Type B pancreatic cell (in vitro differentiated cells): Measurements from ENCODE around the gene SYT7. TPM values are rescaled to one million over a fixed set of nuclear protein-coding genes. Genes with fewer than 3 reads are reported as not detected.
"Not testable (repeated sequence)": the region's sequence is repeated elsewhere in the genome, so short reads cannot be mapped to it uniquely, and the experiment has no call there.

Source experiments
- DNase-seq: peaks from one replicate; pipeline ENCODE4 v3.0.0; 2021; ENCODE audit warnings: mixed read lengths; ENCODE audit not compliant: unreplicated experiment; ENCODE audit errors: extremely low spot score
- H3K27ac Mint-ChIP-seq: 2 replicates; pipeline ENCODE4 v1.8.0; 2021; ENCODE audit warnings: mild to moderate bottlenecking, mixed read lengths
- H3K27me3 Mint-ChIP-seq: 2 replicates; pipeline ENCODE4 v1.8.0; 2021; ENCODE audit warnings: mixed read lengths
- H3K36me3 Mint-ChIP-seq: 2 replicates; pipeline ENCODE4 v1.8.0; 2021; ENCODE audit warnings: mixed read lengths
- H3K4me1 Mint-ChIP-seq: one replicate; pipeline ENCODE4 v1.8.0; 2021; ENCODE audit warnings: mixed read lengths; ENCODE audit not compliant: unreplicated experiment
- H3K4me3 Mint-ChIP-seq: 2 replicates; pipeline ENCODE4 v1.8.0; 2021; ENCODE audit warnings: mild to moderate bottlenecking, mixed read lengths
- H3K9me3 Mint-ChIP-seq: 2 replicates; pipeline ENCODE4 v1.8.0; 2021; ENCODE audit warnings: mixed read lengths
- total RNA-seq: library from RNA; stranded (reverse); gene quantifications from 2 replicates; pipeline ENCODE4 v1.2.1, GENCODE V29; 2021; ENCODE audit warnings: low replicate concordance
- TF ChIP-seq, protein P1 (sequence below): fragments of 200-600 bp; sonication (generic); conservative IDR thresholded peaks from 2 replicates; pipeline ENCODE4 v1.5.0; 2021; ENCODE audit warnings: antibody characterized with exemption, mild to moderate bottlenecking

SYT7 gene
- total RNA-seq, 1 donor from 2014 or later = 26.5 TPM

DNA sequence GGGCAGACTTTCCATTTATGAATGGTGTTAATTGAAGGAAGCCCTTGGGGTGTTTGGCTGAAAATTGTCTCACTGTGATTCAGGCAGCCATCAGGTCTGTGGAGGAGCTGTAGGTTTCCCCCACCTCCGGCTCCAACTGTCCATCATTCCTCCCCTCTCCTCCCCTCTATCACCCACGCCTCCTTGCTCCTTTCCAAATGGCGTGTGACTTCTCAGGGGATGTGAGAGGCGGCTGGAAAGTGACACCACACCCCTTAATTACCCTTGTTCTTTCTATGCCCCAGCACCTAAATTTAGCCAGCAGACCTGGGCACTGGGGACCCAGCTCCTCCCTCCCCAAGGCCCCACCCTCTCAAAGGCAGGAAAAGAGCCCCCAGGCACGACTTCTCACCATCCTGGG lies 38.1 kb upstream of the SYT7 start:
- Mint-ChIP-seq H3K9me3 (no peaks in the 10 kb centered on the region), H3K4me1 (peaks cover 19% of the 10 kb centered on the region), H3K4me3 (no peak overlapping the region), H3K36me3 (no peaks in the 10 kb centered on the region), H3K27ac (no peak overlapping the region), H3K27me3 (peaks cover 3% of the 10 kb centered on the region)
- TF ChIP-seq, protein P1, sequence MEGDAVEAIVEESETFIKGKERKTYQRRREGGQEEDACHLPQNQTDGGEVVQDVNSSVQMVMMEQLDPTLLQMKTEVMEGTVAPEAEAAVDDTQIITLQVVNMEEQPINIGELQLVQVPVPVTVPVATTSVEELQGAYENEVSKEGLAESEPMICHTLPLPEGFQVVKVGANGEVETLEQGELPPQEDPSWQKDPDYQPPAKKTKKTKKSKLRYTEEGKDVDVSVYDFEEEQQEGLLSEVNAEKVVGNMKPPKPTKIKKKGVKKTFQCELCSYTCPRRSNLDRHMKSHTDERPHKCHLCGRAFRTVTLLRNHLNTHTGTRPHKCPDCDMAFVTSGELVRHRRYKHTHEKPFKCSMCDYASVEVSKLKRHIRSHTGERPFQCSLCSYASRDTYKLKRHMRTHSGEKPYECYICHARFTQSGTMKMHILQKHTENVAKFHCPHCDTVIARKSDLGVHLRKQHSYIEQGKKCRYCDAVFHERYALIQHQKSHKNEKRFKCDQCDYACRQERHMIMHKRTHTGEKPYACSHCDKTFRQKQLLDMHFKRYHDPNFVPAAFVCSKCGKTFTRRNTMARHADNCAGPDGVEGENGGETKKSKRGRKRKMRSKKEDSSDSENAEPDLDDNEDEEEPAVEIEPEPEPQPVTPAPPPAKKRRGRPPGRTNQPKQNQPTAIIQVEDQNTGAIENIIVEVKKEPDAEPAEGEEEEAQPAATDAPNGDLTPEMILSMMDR = no peak
- DNase-seq = no peak

DNA sequence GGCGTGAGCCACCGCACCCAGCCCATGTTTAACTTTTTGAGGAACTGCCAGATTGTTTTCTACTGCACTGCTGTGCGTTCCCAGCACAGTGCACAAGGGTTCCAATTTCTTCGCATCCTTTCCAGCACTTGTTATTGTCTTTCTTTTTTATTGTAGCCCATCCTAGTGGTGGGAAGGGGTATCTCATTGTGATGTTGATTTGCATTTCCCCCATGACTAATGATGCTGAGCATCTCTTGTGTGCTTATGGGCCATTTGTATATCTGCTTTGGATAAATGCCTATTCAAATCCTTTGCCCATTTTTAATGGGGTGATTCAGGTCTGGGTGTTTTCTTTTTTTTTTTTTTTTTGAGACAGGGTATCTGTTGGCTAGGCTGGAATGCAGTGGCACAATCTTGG lies 36.6 kb upstream of the SYT7 start:
- Mint-ChIP-seq H3K4me3 (no peak overlapping the region), H3K36me3 (no peaks in the 10 kb centered on the region), H3K4me1 (peaks cover 25% of the 10 kb centered on the region), H3K9me3 (no peaks in the 10 kb centered on the region), H3K27me3 (peaks cover 3% of the 10 kb centered on the region), H3K27ac (no peak overlapping the region)
- TF ChIP-seq, protein P1 = no peak
- no peak for DNase-seq

DNA sequence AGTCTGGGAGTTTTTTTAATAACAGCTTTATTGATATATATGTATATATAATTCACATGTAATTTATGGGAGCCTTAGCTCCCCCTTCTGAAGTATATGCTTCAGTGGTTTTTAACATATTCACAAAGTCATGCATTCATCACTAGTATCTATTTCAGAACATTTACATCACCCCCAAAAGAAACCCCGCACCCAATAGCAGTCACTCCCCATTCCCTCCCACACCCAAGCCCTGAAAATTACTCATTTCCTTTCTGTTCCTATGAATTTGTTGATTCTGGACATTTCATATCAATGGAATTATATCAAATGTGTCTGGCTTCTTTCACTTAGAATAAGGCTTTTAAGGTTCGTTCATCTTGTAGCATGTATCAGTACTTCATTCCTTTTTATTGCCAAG lies 35.6 kb upstream of the SYT7 start:
- no peak overlapping the region for H3K27ac Mint-ChIP-seq
- TF ChIP-seq, protein P1 = no peak
- H3K27me3 Mint-ChIP-seq = peaks cover 3% of the 10 kb centered on the region
- no peak for DNase-seq
- peaks cover 22% of the 10 kb centered on the region for H3K4me1 Mint-ChIP-seq
- no peaks in the 10 kb centered on the region for H3K9me3 Mint-ChIP-seq
- H3K36me3 Mint-ChIP-seq = no peaks in the 10 kb centered on the region
- no peak overlapping the region for H3K4me3 Mint-ChIP-seq

DNA sequence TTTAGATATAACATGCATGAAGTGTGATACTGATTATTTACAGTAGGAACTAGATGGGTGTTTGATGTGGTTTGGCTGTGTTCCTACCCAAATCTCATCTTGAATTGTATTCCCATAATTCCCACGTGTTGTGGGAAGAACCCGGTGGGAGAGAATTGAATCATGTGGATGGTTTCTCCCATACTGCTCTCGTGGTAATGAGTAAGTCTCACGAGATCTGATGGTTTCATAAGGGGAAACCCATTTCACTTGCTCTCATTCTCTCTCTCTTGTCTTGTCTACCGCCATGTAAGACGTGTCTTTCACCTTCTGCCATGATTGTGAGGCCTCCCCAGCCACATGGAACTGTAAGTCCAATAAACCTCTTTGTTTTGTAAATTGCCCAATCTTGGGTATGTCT lies 33.9 kb upstream of the SYT7 start:
- not testable (repeated sequence) for H3K36me3 Mint-ChIP-seq, H3K27ac Mint-ChIP-seq, H3K4me3 Mint-ChIP-seq, DNase-seq, H3K27me3 Mint-ChIP-seq, H3K9me3 Mint-ChIP-seq
- peaks cover 24% of the 10 kb centered on the region for H3K4me1 Mint-ChIP-seq

DNA sequence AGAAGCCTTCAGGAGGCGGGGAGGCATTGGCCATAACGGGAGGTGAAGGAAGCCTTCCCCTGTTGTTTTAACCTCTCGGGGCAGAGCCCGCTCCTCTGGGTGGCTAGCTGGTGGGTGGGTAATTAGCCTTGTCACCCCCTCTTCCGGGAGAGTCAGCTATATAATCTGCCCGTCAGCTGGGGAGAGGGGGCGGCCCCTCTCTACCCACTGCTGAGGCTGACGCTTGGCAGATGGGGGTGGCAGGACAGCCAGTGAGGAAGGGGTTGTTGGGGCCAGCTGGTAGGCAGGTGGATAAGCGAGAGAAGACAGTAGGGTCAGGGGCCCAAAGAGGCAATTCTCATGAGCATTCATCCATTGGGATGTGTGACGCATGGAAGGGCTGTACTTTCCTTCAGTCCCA lies 33.0 kb upstream of the SYT7 start:
- no peak for DNase-seq
- Mint-ChIP-seq H3K27ac (no peak overlapping the region), H3K27me3 (peaks cover 3% of the 10 kb centered on the region), H3K4me3 (no peak overlapping the region), H3K9me3 (no peaks in the 10 kb centered on the region), H3K4me1 (peaks cover 30% of the 10 kb centered on the region), H3K36me3 (no peaks in the 10 kb centered on the region)
- TF ChIP-seq, protein P1 = no peak

DNA sequence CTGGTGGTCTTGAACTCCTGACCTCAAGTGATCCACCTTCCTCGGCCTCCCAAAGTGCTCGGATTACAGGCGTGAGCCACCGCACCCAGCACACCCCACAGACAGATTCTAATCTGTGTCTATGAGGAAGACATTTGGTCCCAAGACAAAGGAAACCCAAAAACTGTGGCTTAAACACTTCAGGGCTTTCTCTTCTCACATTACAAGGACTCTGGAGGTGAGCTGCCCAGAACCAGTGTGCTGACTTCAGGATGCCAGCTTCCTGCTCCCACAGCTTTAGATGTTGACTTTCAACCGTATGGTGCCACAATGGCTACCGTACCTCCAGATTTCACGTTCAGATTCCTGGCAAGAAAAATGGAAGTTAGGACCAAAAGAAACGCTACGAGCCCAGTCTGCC lies 32.2 kb upstream of the SYT7 start:
- Mint-ChIP-seq H3K27me3 (no peaks in the 10 kb centered on the region), H3K4me3 (no peak overlapping the region), H3K36me3 (no peaks in the 10 kb centered on the region), H3K9me3 (no peaks in the 10 kb centered on the region), H3K27ac (no peak overlapping the region), H3K4me1 (peaks cover 25% of the 10 kb centered on the region)
- no peak for DNase-seq
- TF ChIP-seq, protein P1 = no peak
